GM18508 (cell line): ENCODE measurements around the gene HBM.
"Not testable (repeated sequence)": the region's sequence is repeated elsewhere in the genome, so short reads cannot be mapped to it uniquely, and the experiment has no call there.

Source experiments
- ATAC-seq: cut with Tn5 transposase; IDR thresholded peaks from one replicate; pipeline ENCODE4 v1.9.1; 2021; ENCODE audit warnings: moderate number of reproducible peaks; ENCODE audit not compliant: insufficient read depth, unreplicated experiment

The HBM gene

GRCh38 chr16:143456-143855, 22.3 kb upstream of the HBM start:
- ATAC-seq, result no peak

GRCh38 chr16:144797-145252, 21.0 kb upstream of the HBM start:
- no peak for ATAC-seq

GRCh38 chr16:146646-147045, 19.1 kb upstream of the HBM start:
- no peak for ATAC-seq

- ATAC-seq, result no peak
These were observed 16.6 kb upstream of the HBM start for GRCh38 chr16:149024-149660.

- no peak for ATAC-seq
These were observed 13.3 kb upstream of the HBM start, which contains the start of gene HBZ for GRCh38 chr16:152141-153128. Gene HBZ, plus strand, starts transcription at chr16:152644. Its CDS starts 266 bp downstream, at chr16:152910.

- not testable (repeated sequence) for ATAC-seq
These were observed 12.7 kb upstream of the HBM start for GRCh38 chr16:153129-153521.

GRCh38 chr16:153550-154216, 12.1 kb upstream of the HBM start:
- not testable (repeated sequence) for ATAC-seq

GRCh38 chr16:154217-155030, 11.4 kb upstream of the HBM start:
- no peak for ATAC-seq

GRCh38 chr16:155031-155398, 10.8 kb upstream of the HBM start:
- no peak for ATAC-seq

GRCh38 chr16:159136-159849, 6.5 kb upstream of the HBM start:
- ATAC-seq, result no peak

- ATAC-seq, result not testable (repeated sequence)
These were observed 5.5 kb upstream of the HBM start for GRCh38 chr16:160242-160641.

- no peak for ATAC-seq
These were observed 5.0 kb upstream of the HBM start for GRCh38 chr16:160691-161190.

- ATAC-seq, result no peak
These were observed 3.3 kb upstream of the HBM start for GRCh38 chr16:162271-162991.

GRCh38 chr16:163139-163538, 2.6 kb upstream of the HBM start:
- ATAC-seq, result not testable (repeated sequence)

GRCh38 chr16:163696-164095, 2.1 kb upstream of the HBM start:
- ATAC-seq, result not testable (repeated sequence)

- ATAC-seq, result not testable (repeated sequence)
These were observed 1.5 kb upstream of the HBM start for GRCh38 chr16:164134-164823.

- no peak for ATAC-seq
These were observed 795 bp upstream of the HBM start for GRCh38 chr16:164827-165538.
